Measurements from ENCODE around the gene CMA1.
"Not testable (repeated sequence)": the region's sequence is repeated elsewhere in the genome, so short reads cannot be mapped to it uniquely, and the experiment has no call there.

GRCh38 chr14:24482699-24483303, 25.3 kb downstream of the CMA1 start:
- TF ChIP-seq CTCF, EP300 (IDR thresholded peaks at IDR 0.05): not testable (repeated sequence)

All from upper lobe of left lung (tissue), 4 donors.